Activated CD8-positive, alpha-beta memory T cell treated with anti-CD3 and anti-CD28 coated beads, Interleukin-2, amount 10 ng/mL, durations not matched to agents 7 days and 5 days (primary cell): Measurements from ENCODE around the gene CEP162. TPM values are rescaled to one million over a fixed set of nuclear protein-coding genes. Genes with fewer than 3 reads are reported as not detected.
"Not testable (repeated sequence)": the region's sequence is repeated elsewhere in the genome, so short reads cannot be mapped to it uniquely, and the experiment has no call there.

Experiments used
- ATAC-seq: fragments of 150-1000 bp; cut with Tn5 transposase; one replicate; pipeline ENCODE4 v1.10.0; 2021; ENCODE audit warnings: moderate library complexity
- CTCF ChIA-PET: fragments of 350-600 bp; sonication (Branson Sonifier 250); formaldehyde crosslinking; loops from one replicate; lab custom pipeline; 2021; ENCODE audit warnings: antibody characterized with exemption; lab: Charles Lee
- DNase-seq: peaks from one replicate; pipeline ENCODE4 v3.0.0-alpha.2; 2020
- H3K27ac Mint-ChIP-seq: one replicate; pipeline ENCODE4 v1.8.0; 2021; ENCODE audit warnings: mild to moderate bottlenecking, mixed read lengths
- H3K27me3 Mint-ChIP-seq: one replicate; pipeline ENCODE4 v1.8.0; 2021; ENCODE audit warnings: mixed read lengths
- H3K36me3 Mint-ChIP-seq: one replicate; pipeline ENCODE4 v1.8.0; 2021; ENCODE audit warnings: mild to moderate bottlenecking, mixed read lengths
- H3K4me1 Mint-ChIP-seq: one replicate; pipeline ENCODE4 v1.8.0; 2021; ENCODE audit warnings: mixed read lengths
- H3K4me3 Mint-ChIP-seq: one replicate; pipeline ENCODE4 v1.8.0; 2021; ENCODE audit warnings: mild to moderate bottlenecking, moderate library complexity, mixed read lengths
- H3K9me3 Mint-ChIP-seq: one replicate; pipeline ENCODE4 v1.8.0; 2022; ENCODE audit warnings: low read depth, mixed read lengths
- total RNA-seq, 2 experiments: library from RNA; stranded (reverse); gene quantifications; one replicate each; pipeline ENCODE4 v1.2.3, GENCODE V29; 2021

Gene CEP162
- total RNA-seq, 2 experiments from 2014 or later, result 7.2 to 9.5 TPM

DNA sequence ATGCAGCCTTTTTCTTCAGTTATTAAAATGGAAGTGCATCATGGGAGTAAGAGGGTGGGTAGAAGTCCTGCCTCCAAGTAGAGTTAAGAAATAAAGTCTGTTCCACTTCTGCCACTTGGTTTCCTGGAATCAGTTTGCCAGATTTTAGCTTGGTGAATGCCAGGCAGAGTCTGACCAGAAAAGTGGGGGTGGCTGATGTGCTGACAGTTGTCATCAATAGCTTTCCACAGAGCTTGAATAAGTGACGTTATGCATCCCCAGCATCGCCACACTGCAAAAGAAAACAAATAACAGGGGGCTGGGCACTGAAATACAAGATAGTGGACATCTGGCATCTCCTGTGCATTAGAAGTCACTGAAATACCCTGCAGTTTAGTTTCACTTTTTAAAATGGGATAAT is 30.8 kb upstream of the CEP162 start:
- Mint-ChIP-seq H3K4me3 (no peak overlapping the region), H3K9me3 (no peaks in the 10 kb centered on the region), H3K27ac (no peak overlapping the region), H3K36me3 (no peaks in the 10 kb centered on the region), H3K27me3 (peaks cover 23% of the 10 kb centered on the region), H3K4me1 (no peaks in the 10 kb centered on the region)
- CTCF ChIA-PET, result no interaction called here
- DNase-seq (no peak), ATAC-seq (no peak)

GRCh38 chr6:84255641-84256040 is 28.2 kb upstream of the CEP162 start:
- ATAC-seq, result no peak
- H3K27ac Mint-ChIP-seq, result no peak overlapping the region
- no peak for DNase-seq
- H3K36me3 Mint-ChIP-seq, result no peaks in the 10 kb centered on the region
- no peaks in the 10 kb centered on the region for H3K4me1 Mint-ChIP-seq
- CTCF ChIA-PET, result no interaction called here
- H3K9me3 Mint-ChIP-seq, result no peaks in the 10 kb centered on the region
- no peak overlapping the region for H3K4me3 Mint-ChIP-seq
- peaks cover 21% of the 10 kb centered on the region for H3K27me3 Mint-ChIP-seq

GRCh38 chr6:84253380-84253779 is 25.9 kb upstream of the CEP162 start:
- Mint-ChIP-seq H3K4me1 (no peaks in the 10 kb centered on the region), H3K27ac (no peak overlapping the region), H3K36me3 (no peaks in the 10 kb centered on the region), H3K27me3 (peaks cover 17% of the 10 kb centered on the region), H3K9me3 (no peaks in the 10 kb centered on the region), H3K4me3 (no peak overlapping the region)
- DNase-seq (no peak), ATAC-seq (no peak)
- CTCF ChIA-PET, result no interaction called here

GRCh38 chr6:84251891-84252539 is 24.6 kb upstream of the CEP162 start:
- CTCF ChIA-PET, result no interaction called here
- ATAC-seq, result no peak
- no peaks in the 10 kb centered on the region for H3K4me1 Mint-ChIP-seq
- H3K9me3 Mint-ChIP-seq, result no peaks in the 10 kb centered on the region
- no peak overlapping the region for H3K27ac Mint-ChIP-seq
- no peak overlapping the region for H3K4me3 Mint-ChIP-seq
- no peak for DNase-seq
- no peaks in the 10 kb centered on the region for H3K36me3 Mint-ChIP-seq
- H3K27me3 Mint-ChIP-seq, result peaks cover 20% of the 10 kb centered on the region

DNA sequence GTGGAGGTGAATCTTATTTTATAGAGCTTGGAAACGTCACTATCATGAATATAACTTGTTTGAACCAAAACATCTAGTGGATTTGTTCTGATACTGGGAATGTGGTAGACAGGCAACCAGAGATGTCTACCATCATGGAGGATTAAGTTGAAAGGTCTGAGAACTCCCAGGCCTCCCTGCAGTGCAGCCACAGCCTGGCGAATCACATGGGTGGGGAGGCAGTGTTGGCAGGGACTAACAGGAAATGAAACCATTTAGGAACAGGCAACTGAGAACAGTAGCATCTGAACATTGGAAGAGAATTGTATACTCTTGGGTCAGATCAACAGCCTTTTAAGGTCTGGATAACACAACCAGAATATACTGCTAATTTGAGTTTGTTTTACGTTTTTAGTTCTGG is 22.3 kb upstream of the CEP162 start:
- H3K36me3 Mint-ChIP-seq, result no peaks in the 10 kb centered on the region
- H3K27ac Mint-ChIP-seq, result no peak overlapping the region
- H3K4me1 Mint-ChIP-seq, result no peaks in the 10 kb centered on the region
- H3K27me3 Mint-ChIP-seq, result peaks cover 12% of the 10 kb centered on the region
- ATAC-seq (no peak), DNase-seq (no peak)
- no peak overlapping the region for H3K4me3 Mint-ChIP-seq
- CTCF ChIA-PET, result no interaction called here
- H3K9me3 Mint-ChIP-seq, result no peaks in the 10 kb centered on the region

- DNase-seq, H3K27ac Mint-ChIP-seq, H3K4me1 Mint-ChIP-seq, H3K27me3 Mint-ChIP-seq, H3K4me3 Mint-ChIP-seq, H3K36me3 Mint-ChIP-seq, CTCF ChIA-PET, H3K9me3 Mint-ChIP-seq, ATAC-seq: not testable (repeated sequence)
Observed at GRCh38 chr6:84244416-84245081, 17.1 kb upstream of the CEP162 start.

GRCh38 chr6:84243240-84243639 is 15.8 kb upstream of the CEP162 start:
- DNase-seq (no peak), ATAC-seq (no peak)
- Mint-ChIP-seq H3K9me3 (no peaks in the 10 kb centered on the region), H3K36me3 (no peaks in the 10 kb centered on the region), H3K27ac (no peak overlapping the region), H3K4me3 (no peak overlapping the region), H3K4me1 (no peaks in the 10 kb centered on the region), H3K27me3 (peaks cover 2% of the 10 kb centered on the region)
- CTCF ChIA-PET, result interaction anchor here (2.3 kb wide), 1 partner anchor 15 kb away, joined by 11 read pairs; the partner anchor contains the start of gene CEP162

- CTCF ChIA-PET, result interaction anchor here (2.3 kb wide), 1 partner anchor 14 kb away, joined by 11 read pairs; the partner anchor contains the start of gene CEP162
- no peak overlapping the region for H3K4me3 Mint-ChIP-seq
- H3K27me3 Mint-ChIP-seq, result peaks cover 4% of the 10 kb centered on the region
- no peaks in the 10 kb centered on the region for H3K36me3 Mint-ChIP-seq
- no peak overlapping the region for H3K27ac Mint-ChIP-seq
- no peak for ATAC-seq
- no peak for DNase-seq
- no peaks in the 10 kb centered on the region for H3K9me3 Mint-ChIP-seq
- H3K4me1 Mint-ChIP-seq, result no peaks in the 10 kb centered on the region
Observed at GRCh38 chr6:84242265-84242664, 14.8 kb upstream of the CEP162 start.

DNA sequence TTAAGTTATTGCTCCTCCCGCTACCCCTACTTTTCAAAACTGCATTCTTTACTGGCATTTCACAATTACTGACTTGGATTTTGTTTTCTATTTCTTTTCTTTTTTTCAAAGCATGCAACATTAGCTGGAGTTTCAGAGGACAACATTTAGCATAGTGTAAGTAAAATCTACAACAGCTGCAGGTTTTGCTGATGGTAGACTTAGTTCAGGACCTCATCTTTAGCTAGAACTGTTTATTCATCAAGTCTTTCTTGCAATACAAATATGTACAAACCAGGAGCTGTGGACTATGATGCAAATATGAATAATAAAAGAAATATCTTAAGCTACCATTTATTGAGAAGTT is 728 bp upstream of the CEP162 start:
- Mint-ChIP-seq H3K27ac (peak overlapping the region; percentile 88), H3K4me3 (peak overlapping the region; percentile 90), H3K36me3 (peaks cover 4% of the 10 kb centered on the region), H3K27me3 (peaks cover 18% of the 10 kb centered on the region), H3K9me3 (no peaks in the 10 kb centered on the region), H3K4me1 (peaks cover 17% of the 10 kb centered on the region)
- no peak for DNase-seq
- no peak for ATAC-seq
- CTCF ChIA-PET, result interaction anchor here (0.7 to 2.6 kb wide), 8 partner anchors 8 to 369 kb away, joined by 3 to 12 read pairs (median 6); partner anchors contain the start of gene CYB5R4

DNA sequence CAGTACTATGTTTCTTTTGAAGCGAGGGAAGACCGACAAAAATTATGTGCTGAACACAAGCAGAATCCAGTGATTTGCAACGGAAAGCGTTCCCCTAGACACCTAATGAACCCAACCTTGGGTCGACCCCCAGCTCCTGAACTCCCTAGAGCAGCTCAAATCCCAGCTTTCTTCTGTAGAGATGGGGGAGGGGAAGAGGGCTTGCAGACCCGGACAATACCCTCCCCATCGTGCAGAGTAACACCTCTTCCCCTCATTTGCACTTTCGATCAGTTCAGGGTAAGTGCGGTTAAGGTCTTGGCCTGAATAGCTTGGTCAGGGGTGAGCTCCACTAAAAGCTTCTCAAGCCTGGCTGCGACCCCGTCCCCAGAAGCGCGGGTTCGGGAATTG is 404 bp downstream of the CEP162 start:
- no peak for DNase-seq
- peak overlapping the region; percentile 90 for H3K4me3 Mint-ChIP-seq
- CTCF ChIA-PET, result interaction anchor here (0.7 to 2.6 kb wide), 6 partner anchors 8 to 368 kb away, joined by 3 to 12 read pairs (median 8); partner anchors contain the start of gene CYB5R4
- peaks cover 12% of the 10 kb centered on the region for H3K27me3 Mint-ChIP-seq
- peak; percentile 4 for ATAC-seq
- H3K36me3 Mint-ChIP-seq, result peaks cover 4% of the 10 kb centered on the region
- H3K4me1 Mint-ChIP-seq, result peaks cover 20% of the 10 kb centered on the region
- H3K9me3 Mint-ChIP-seq, result no peaks in the 10 kb centered on the region
- H3K27ac Mint-ChIP-seq, result peak overlapping the region; percentile 88

- peaks cover 20% of the 10 kb centered on the region for H3K4me1 Mint-ChIP-seq
- CTCF ChIA-PET, result no interaction called here
- no peak for ATAC-seq
- DNase-seq, result no peak
- H3K9me3 Mint-ChIP-seq, result no peaks in the 10 kb centered on the region
- peaks cover 4% of the 10 kb centered on the region for H3K36me3 Mint-ChIP-seq
- no peak overlapping the region for H3K27ac Mint-ChIP-seq
- H3K27me3 Mint-ChIP-seq, result no peaks in the 10 kb centered on the region
- no peak overlapping the region for H3K4me3 Mint-ChIP-seq
Observed at GRCh38 chr6:84224251-84224650, 3.2 kb downstream of the CEP162 start.

DNA sequence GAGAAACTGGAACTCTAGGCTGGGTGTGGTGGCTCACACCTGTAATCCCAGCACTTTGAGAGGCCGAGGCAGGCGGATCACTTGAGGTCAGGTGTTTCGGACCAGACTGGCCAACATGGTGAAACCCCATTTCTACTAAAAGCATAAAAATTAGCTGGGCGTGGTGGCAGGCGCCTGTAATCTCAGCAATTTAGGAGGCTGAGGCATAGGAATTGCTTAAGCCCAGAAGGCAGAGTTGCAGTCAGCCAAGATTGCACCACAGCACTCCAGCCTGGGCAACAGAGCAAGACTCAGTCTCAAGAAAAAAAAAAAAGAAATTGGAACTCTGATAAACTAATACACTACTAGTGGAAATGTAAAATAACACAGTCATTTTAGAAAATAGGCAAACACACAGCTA is 3.8 kb downstream of the CEP162 start:
- H3K4me3 Mint-ChIP-seq, H3K27ac Mint-ChIP-seq, ATAC-seq, H3K36me3 Mint-ChIP-seq, H3K9me3 Mint-ChIP-seq, CTCF ChIA-PET, H3K27me3 Mint-ChIP-seq, DNase-seq: not testable (repeated sequence)
- H3K4me1 Mint-ChIP-seq, result peaks cover 18% of the 10 kb centered on the region

DNA sequence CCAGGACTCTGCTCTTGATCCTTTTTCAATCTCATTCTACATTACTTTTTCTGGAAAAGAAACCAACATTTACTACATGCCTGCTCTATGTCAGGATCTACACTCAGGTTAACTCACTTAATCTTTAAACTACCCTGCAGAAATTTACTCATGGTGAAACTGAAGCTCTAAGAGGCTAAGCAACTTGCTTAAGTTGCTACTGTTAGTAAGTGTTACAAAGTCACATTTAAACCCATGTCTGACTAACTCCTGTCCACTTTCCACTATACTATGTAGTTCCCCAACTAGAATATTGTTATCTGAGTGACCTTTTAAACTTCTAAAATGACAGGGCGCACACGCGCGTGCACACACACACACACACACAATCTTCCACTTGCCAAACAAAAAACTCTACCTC is 5.0 kb downstream of the CEP162 start:
- no peak overlapping the region for H3K27ac Mint-ChIP-seq
- peaks cover 14% of the 10 kb centered on the region for H3K4me1 Mint-ChIP-seq
- DNase-seq (no peak), ATAC-seq (no peak)
- H3K27me3 Mint-ChIP-seq, result no peaks in the 10 kb centered on the region
- peaks cover 4% of the 10 kb centered on the region for H3K36me3 Mint-ChIP-seq
- H3K9me3 Mint-ChIP-seq, result no peaks in the 10 kb centered on the region
- no peak overlapping the region for H3K4me3 Mint-ChIP-seq
- CTCF ChIA-PET, result interaction anchor here (0.6 to 1.3 kb wide), 3 partner anchors 52 to 362 kb away, joined by 3 to 4 read pairs (median 3); no protein-coding TSS in a partner anchor
